Mesothelial cell of epicardium (in vitro differentiated cells): Measurements from ENCODE around the gene FGF23. TPM values are rescaled to one million over a fixed set of nuclear protein-coding genes. Genes with fewer than 3 reads are reported as not detected.
A peak's percentile ranks its signal among the peaks of the same experiment; 100 is the strongest.

Experiments
- DNase-seq, 2 experiments: peaks; one replicate each; pipeline ENCODE4 v3.0.0; 2021; ENCODE audit warnings: low spot score in 2 of 2; ENCODE audit not compliant: unreplicated experiment in 2 of 2
- H3K27ac Mint-ChIP-seq: 2 replicates; pipeline ENCODE4 v1.8.0; 2021; ENCODE audit warnings: mixed read lengths
- H3K27me3 Mint-ChIP-seq: 2 replicates; pipeline ENCODE4 v1.8.0; 2021; ENCODE audit warnings: low read depth, mixed read lengths
- H3K36me3 Mint-ChIP-seq: 2 replicates; pipeline ENCODE4 v1.8.0; 2021; ENCODE audit warnings: mixed read lengths
- H3K4me1 Mint-ChIP-seq: 2 replicates; pipeline ENCODE4 v1.8.0; 2021; ENCODE audit warnings: mixed read lengths
- H3K4me3 Mint-ChIP-seq: 2 replicates; pipeline ENCODE4 v1.8.0; 2021; ENCODE audit warnings: mild to moderate bottlenecking, moderate library complexity, mixed read lengths
- H3K9me3 Mint-ChIP-seq: 2 replicates; pipeline ENCODE4 v1.8.0; 2021; ENCODE audit warnings: mixed read lengths
- total RNA-seq: library from RNA; stranded (reverse); gene quantifications from 3 replicates; pipeline ENCODE4 v1.2.1, GENCODE V29; 2021
- TF ChIP-seq, protein P1 (sequence below): fragments of 200-600 bp; sonication (generic); IDR thresholded peaks from one replicate; pipeline ENCODE4 v1.5.0; 2021; ENCODE audit warnings: antibody characterized with exemption; ENCODE audit not compliant: unreplicated experiment

FGF23 gene
- total RNA-seq, 1 donor from 2014 or later: not detected

DNA sequence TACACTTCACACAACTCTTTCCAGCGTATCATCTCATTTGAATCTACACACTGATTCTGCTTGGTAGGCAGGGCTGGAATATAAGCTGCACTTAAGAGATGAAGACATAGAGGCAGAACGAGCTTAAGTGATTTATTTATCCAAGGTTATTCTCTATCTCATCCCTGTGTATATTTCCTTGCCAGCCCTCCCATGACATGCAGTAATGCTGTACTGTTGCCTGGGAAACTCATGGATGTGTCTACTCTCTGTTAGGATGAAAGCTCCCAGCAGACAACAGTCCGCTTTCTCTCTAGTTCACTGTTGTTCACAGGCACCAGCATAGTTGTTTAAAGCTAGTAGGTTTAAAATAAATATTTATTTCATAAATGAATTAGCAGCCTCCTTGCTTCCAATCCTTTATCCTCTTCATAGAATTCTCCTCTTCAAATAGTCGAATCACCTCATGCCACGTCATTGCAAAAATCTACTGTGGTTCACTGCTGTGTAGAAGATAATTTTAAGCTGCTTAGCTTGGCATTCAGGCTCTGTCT is 40.7 kb upstream of the FGF23 start:
- Mint-ChIP-seq H3K27me3 (peaks cover 29% of the 10 kb centered on the region), H3K36me3 (no peaks in the 10 kb centered on the region), H3K4me3 (no peak overlapping the region), H3K4me1 (peaks cover 8% of the 10 kb centered on the region), H3K27ac (no peak overlapping the region), H3K9me3 (no peaks in the 10 kb centered on the region)
- TF ChIP-seq, protein P1, sequence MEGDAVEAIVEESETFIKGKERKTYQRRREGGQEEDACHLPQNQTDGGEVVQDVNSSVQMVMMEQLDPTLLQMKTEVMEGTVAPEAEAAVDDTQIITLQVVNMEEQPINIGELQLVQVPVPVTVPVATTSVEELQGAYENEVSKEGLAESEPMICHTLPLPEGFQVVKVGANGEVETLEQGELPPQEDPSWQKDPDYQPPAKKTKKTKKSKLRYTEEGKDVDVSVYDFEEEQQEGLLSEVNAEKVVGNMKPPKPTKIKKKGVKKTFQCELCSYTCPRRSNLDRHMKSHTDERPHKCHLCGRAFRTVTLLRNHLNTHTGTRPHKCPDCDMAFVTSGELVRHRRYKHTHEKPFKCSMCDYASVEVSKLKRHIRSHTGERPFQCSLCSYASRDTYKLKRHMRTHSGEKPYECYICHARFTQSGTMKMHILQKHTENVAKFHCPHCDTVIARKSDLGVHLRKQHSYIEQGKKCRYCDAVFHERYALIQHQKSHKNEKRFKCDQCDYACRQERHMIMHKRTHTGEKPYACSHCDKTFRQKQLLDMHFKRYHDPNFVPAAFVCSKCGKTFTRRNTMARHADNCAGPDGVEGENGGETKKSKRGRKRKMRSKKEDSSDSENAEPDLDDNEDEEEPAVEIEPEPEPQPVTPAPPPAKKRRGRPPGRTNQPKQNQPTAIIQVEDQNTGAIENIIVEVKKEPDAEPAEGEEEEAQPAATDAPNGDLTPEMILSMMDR: no peak
- DNase-seq: no peak

DNA sequence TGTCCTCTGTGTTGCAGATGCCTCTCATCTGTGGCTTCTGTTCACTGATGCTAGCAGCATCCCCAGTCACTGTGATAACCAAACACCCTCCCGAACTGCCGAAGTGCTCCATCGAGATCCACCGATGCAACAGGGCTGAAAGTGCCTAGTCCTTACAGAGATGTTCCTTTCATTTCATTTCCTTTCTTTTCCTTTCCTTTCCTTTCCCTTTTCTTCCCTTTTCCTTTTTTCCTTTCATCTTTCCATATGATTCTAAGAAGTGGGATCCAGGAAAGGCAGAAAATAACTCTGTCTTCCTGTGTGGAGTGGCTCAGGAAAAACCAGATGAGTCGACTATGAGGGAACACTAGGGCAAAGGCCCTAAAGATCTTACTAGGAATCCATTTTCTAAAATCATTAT is 39.4 kb upstream of the FGF23 start:
- no peak overlapping the region for H3K27ac Mint-ChIP-seq
- H3K4me1 Mint-ChIP-seq: peaks cover 12% of the 10 kb centered on the region
- TF ChIP-seq, protein P1: no peak
- H3K4me3 Mint-ChIP-seq: no peak overlapping the region
- no peaks in the 10 kb centered on the region for H3K9me3 Mint-ChIP-seq
- no peak for DNase-seq
- H3K36me3 Mint-ChIP-seq: no peaks in the 10 kb centered on the region
- H3K27me3 Mint-ChIP-seq: peaks cover 30% of the 10 kb centered on the region

DNA sequence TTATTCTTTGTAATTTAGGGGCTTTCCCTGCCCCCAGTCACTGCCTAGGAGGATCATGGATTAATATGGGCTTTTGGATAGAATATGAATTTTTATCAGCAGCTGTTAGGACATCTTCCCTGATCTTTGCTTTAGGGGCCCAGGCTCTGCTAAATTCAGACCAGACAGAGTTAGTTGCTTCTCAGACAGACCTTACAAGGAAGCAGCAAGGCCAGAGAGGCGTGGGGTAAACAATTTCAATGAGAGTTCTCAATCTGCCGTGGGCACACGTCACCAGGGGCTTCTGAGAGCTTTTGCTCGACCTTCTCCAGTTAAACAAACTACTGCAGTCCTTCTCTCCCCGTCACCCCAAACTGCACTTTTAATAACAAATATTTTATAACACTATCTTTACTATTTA is 38.4 kb upstream of the FGF23 start:
- peaks cover 12% of the 10 kb centered on the region for H3K4me1 Mint-ChIP-seq
- TF ChIP-seq, protein P1: no peak
- H3K4me3 Mint-ChIP-seq: no peak overlapping the region
- H3K27me3 Mint-ChIP-seq: peaks cover 34% of the 10 kb centered on the region
- no peaks in the 10 kb centered on the region for H3K9me3 Mint-ChIP-seq
- no peak for DNase-seq
- no peaks in the 10 kb centered on the region for H3K36me3 Mint-ChIP-seq
- H3K27ac Mint-ChIP-seq: peak overlapping the region; percentile 47

DNA sequence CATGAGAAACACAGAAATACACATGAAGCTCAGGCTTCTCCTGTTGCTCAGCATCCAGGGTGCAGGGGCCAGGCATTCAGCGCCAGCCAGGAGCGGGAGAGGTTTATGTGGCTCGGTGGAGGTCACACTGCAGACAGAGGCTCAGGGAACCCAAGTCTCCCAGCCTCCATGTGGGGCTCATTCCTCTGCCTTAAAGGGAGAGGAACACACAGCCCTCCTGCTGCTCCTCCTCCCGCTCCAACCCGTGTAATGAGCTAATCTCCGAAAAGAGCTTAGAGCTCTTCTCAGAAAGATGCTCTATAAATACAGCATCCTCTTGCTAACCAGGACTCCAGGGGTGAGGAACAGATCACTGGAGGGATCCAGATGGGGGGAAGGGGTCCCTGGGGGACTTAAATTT is 37.9 kb upstream of the FGF23 start:
- Mint-ChIP-seq H3K36me3 (no peaks in the 10 kb centered on the region), H3K27ac (no peak overlapping the region), H3K27me3 (peaks cover 36% of the 10 kb centered on the region), H3K4me1 (peaks cover 12% of the 10 kb centered on the region), H3K9me3 (no peaks in the 10 kb centered on the region), H3K4me3 (no peak overlapping the region)
- TF ChIP-seq, protein P1: no peak
- no peak for DNase-seq

DNA sequence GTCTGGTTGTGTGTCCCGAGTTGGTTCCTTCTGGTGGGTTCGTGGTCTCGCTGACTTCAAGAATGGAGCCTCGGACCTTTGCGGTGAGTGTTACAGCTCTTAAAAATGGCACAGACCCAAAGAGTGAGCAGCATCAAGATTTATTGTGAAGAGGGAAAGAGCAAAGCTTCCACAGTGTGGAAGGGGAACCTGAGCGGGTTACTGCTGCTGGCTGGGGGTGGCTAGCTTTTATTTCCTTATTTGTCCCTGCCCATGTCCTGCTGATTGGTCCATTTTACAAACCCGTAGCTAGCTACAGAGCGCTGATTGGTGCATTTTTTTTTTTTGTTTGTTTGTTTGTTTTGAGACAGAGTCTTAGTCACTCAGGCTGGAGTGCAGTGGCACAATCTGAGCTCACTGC is 36.8 kb upstream of the FGF23 start:
- Mint-ChIP-seq H3K4me1 (peaks cover 12% of the 10 kb centered on the region), H3K36me3 (no peaks in the 10 kb centered on the region), H3K9me3 (no peaks in the 10 kb centered on the region), H3K27ac (no peak overlapping the region), H3K27me3 (peaks cover 47% of the 10 kb centered on the region), H3K4me3 (no peak overlapping the region)
- DNase-seq: no peak
- TF ChIP-seq, protein P1: no peak

DNA sequence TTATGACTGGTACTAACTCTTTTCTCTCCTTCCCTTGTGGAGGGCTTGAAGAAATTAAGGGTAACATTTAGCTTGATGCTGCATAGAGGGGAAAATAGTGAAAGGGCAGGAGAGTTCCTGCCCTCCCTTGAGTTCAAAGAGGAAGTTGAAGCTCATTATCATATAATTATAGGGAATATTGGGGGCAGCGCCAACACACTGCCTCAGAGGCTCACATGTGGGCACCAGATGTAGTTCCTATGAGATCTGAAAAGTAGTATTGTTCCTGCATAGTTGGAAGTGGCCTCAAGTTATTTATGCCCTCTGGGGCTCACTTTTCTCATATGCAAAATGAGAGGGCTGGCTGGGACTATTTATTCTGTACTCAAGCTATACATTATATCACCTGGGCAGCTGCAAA is 33.0 kb upstream of the FGF23 start:
- Mint-ChIP-seq H3K36me3 (no peaks in the 10 kb centered on the region), H3K27ac (no peak overlapping the region), H3K4me3 (no peak overlapping the region), H3K27me3 (peaks cover 35% of the 10 kb centered on the region), H3K4me1 (peaks cover 10% of the 10 kb centered on the region), H3K9me3 (no peaks in the 10 kb centered on the region)
- no peak for DNase-seq
- TF ChIP-seq, protein P1: no peak
